ENCODE measurements around the gene SUN1. TPM values are rescaled to one million over a fixed set of nuclear protein-coding genes. Genes with fewer than 3 reads are reported as not detected.
"Not testable (repeated sequence)": the region's sequence is repeated elsewhere in the genome, so short reads cannot be mapped to it uniquely, and the experiment has no call there.

The SUN1 gene, protein sequence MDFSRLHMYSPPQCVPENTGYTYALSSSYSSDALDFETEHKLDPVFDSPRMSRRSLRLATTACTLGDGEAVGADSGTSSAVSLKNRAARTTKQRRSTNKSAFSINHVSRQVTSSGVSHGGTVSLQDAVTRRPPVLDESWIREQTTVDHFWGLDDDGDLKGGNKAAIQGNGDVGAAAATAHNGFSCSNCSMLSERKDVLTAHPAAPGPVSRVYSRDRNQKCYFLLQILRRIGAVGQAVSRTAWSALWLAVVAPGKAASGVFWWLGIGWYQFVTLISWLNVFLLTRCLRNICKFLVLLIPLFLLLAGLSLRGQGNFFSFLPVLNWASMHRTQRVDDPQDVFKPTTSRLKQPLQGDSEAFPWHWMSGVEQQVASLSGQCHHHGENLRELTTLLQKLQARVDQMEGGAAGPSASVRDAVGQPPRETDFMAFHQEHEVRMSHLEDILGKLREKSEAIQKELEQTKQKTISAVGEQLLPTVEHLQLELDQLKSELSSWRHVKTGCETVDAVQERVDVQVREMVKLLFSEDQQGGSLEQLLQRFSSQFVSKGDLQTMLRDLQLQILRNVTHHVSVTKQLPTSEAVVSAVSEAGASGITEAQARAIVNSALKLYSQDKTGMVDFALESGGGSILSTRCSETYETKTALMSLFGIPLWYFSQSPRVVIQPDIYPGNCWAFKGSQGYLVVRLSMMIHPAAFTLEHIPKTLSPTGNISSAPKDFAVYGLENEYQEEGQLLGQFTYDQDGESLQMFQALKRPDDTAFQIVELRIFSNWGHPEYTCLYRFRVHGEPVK
- total RNA-seq (ENCODE audit: insufficient read depth, low replicate concordance), result 164 TPM

DNA sequence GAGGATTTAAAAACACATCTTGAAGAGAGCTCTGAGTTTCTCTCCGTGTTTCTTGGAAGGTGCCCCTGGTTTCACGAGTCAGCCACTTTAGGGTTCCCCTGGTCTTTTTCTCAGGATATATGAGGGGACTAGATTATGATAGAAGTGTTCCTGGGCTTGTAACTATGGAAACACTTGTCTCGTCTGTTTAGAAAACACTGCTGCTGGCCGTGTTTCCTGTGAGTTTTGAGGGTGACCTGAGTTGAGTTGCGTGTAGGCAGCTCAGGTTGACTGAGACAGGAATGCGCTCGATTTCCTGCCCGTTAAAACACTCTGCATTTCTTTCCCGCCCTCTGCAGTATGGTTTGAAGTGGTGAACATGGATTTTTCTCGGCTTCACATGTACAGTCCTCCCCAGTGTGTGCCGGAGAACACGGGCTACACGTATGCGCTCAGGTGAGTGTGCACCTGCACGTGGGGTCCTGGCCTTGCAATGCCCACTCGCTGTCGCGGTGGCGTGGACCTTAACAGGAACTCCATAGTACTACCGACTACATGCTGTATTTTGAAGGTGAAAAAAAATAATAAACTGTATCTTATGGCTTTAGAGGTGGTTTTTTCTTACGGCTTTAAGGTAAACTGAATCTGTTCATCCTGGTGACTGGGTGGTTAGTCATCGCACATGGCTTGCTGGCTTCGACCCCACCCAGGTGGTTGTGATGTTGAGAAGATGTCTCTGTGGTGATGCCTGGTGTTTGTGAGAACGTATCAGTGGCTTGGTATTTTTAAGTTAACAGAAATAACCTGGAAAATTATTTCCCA lies at the start of gene SUN1:
Gene SUN1 (plus strand): TSS at position 310 of the 801 bp plus-strand sequence. CDS start 49 bp downstream, at position 359.
- peak; percentile 49 for DNase-seq (ENCODE audit: low spot score)

DNA sequence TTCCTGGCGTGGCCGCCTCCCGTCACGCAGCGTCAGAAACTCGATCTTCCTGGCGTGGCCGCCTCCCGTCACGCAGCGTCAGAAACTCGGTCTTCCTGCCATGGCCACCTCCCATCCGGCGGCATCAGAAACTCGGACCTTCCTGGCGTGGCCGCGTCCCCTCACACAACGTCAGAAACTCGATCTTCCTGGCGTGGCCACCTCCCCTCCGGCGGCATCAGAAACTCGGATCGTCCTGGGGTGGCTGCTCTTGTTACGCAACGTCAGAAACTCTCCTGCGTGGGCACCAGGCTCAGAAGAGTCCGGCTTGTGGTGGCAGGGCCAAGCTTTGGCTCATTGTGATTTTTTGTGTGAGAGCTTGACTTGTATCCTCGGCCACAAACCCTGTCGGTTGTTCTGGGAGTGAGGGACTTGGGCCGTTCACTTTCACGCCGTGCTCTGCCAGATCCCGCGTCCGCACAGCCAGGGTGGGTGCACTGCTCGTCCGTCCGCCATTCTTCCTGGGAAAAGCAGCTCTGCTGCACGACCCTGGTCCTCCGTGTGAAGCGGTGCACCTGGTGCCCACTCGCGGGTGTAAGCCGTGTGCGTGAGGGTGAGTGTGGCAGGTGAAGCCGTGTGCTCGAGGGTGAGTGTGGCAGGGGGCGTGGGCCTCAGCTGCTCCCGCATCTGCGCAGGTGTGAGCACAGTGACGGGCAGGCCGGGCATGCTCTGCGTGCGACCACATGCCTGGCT lies 49.4 kb upstream of the SUN1 start:
- no peak for DNase-seq (ENCODE audit: low spot score)

DNA sequence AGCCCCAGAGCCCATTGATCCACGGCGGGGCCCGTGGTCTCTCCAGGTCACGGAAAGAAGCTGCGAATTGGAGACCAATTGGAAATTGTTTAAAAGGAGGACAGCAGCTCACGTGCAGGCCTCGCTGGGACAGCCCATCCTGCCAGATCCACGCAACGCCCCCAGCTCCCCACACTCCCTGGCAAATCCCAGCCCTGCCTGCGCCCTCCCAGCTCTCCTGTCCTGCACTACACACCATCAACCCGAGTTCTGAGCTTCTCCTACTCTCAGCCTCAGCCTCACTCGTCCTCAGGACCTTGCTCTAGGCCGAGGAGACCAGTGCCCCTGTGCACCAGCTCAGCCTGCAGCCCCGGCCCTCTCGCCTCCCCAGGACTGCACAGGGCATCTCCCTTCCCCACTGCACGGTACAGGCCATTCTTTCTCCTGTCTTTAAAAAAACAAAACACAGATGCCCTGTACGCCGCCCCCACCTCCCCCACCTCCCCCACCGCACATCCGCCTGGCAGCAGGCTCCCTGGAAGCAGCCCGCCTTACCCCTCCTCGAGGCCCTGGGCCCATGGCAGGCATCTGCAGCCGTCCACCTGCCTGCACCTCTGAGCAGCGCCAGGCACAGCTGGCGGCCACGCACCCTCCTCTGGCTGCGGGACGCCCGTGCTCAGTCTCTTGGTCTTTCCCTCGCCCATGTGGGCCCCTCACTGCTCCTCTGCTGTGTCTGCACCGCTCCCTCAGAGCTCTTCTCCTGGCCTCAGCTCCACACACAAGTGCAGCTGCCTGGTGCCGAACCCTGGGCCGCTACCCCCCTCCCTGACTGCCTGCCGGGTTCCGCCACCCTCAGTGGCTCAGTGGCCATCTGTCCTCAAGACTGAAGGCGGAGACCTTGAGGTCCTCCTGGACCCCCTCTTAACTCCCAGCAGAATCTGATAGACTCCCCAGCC lies 48.5 kb upstream of the SUN1 start:
- DNase-seq (ENCODE audit: low spot score), result no peak

DNA sequence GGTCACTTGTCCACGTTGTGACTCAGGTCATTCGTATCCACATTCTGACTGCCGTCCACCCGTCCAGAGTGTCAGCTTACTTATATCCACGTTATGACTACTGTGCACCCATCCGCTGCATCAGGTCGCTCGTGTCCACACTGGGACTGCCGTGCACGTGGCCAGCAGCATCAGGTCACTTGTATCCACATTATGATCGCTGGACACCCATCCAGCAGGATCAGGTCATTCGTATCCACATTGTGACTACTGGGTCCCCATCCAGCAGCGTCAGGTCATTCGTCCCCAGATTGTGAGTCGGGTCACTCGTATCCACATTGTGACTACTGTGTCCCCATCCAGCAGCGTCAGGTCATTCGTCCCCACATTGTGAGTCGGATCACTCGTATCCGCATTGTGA lies 47.3 kb upstream of the SUN1 start:
- no peak for DNase-seq (ENCODE audit: low spot score)

DNA sequence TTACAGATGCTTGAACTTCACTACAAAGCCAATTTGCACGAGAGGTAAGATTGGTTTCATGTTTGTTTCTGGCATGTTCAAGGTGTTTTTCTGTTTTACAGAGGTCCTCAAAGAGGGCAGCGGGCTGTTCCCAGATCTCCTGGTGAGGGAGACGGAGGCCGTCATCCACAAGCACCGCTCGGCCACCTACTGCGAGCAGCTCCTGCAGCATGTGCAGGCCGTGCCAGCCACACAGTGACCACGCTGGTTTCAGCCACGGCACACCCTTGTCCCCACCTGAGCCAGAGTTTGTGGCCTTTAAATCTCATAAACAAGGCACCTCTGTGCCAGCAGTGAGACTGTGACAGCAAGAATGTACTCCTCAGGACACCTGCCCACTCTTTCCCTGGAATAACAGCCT lies 46.9 kb upstream of the SUN1 start:
- DNase-seq (ENCODE audit: low spot score), result no peak

DNA sequence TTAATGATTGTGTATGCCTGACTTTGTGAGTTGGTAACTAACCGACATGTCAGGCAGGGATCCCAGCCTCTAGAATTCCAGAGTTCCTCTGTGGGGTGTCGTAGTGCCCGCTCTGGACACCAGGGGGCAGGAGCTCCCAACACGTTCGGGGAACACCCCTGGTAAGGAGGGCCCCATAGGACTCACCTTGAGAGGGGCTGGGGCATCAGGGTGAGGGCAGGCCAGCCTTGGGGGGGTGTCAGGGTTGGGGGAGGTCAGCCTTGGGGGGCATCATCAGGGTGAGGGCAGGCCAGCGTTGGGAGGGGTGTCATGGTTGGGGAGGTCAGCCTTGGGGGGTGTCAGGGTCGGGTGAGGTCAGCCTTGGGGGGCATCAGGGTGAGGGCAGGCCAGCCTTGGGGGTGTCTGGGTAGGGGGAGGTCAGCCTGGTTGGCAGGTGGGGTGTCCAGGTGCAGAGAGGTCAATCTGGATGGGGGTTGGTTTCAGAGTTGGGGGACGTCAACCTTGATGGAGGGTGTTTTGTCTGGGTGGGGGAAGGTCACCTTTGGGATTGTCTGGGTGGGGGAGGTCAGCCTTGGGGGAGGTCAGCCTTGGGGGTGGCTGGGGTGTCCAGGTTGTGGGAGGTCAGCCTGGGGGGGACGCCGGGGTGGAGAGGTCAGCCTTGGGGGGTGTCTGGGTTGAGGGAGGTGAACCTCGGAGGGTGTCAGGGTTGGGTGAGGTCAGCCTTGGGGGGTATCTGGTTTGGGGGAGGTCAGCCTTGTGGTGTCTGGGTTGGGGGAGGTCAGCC lies 45.6 kb upstream of the SUN1 start:
- DNase-seq (ENCODE audit: low spot score), result peak; percentile 64

DNA sequence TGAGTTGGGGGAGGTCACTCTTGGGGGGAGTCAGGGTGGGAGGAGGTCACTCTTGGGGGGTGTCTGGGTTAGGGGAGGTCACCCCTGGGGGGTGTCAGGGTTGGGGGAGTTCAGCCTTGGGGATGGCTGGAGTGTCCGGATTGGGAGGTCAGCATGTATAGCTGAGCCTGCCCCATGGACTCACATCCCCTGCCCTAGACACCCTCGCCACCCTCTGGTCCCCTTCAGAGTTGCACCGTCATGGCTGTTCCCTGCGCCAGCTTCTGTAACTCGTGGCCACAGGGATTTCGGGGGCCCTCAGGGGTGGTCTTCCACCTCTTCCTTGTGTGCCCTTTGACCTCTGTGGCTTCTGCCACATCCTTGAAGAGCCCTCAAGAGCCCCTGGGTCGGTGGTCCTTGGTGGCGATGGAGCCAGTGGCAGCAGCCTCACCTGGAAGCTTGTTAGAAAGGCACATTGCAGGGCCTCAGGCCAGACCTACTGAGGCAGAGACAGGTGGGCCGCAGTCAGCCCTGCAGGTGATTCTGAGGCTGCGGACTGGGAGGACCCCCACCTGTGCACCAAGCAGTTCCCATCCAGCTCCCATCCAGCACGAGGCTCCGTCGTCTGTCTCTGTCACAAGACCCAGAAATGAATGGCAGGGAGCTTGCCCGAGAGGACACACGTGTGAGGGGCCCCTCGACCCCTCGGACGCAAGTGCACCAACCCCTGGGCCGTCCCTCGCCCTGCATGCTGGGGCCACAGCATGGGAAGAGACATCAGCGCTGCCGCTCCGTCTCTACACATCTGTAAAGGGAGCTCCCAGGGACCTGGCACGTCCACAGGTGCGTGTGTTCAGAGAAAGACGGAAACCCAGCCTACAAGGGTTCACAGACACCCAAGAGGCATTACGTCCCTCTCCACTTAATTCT lies 44.7 kb upstream of the SUN1 start:
- DNase-seq (ENCODE audit: low spot score), result no peak

DNA sequence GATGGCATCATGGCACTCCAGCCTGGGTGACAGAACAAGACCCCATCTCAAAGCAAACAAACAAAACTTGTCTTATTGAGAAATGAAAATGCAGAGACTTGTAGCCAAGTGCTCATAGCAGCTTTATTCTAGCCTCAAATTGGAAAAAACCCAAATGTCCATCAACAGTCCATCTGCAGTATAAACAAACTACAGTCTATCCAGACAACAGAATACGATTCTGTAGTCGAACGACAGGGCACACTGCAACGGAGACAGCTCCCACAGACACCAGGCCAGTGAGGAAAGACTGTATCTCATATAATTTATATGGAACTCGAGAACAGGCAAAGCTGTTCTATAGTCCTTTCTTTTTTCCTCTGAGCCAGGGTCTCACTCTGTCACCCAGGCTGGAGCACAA lies 40.8 kb upstream of the SUN1 start:
- no peak for DNase-seq (ENCODE audit: low spot score)

DNA sequence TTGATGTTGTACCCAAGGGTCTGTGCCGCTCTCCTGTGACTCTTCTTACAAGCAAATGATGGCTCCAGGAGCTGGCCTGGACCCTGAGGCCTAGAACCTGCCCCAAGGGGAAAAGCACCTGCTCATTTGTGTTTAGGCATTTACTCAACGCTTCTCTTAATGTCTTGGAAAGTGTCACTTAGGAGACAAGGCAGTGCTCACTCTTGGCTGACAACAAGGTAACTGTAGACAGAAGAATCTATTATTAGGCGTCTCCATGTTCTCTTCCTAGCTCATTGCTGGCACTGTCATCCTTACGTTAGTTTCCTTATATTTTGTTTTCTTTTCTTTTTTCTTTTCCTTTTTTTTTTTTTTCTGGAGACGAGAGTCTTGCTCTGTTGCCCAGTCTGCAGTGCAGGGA lies 38.1 kb upstream of the SUN1 start:
- DNase-seq (ENCODE audit: low spot score), result no peak

DNA sequence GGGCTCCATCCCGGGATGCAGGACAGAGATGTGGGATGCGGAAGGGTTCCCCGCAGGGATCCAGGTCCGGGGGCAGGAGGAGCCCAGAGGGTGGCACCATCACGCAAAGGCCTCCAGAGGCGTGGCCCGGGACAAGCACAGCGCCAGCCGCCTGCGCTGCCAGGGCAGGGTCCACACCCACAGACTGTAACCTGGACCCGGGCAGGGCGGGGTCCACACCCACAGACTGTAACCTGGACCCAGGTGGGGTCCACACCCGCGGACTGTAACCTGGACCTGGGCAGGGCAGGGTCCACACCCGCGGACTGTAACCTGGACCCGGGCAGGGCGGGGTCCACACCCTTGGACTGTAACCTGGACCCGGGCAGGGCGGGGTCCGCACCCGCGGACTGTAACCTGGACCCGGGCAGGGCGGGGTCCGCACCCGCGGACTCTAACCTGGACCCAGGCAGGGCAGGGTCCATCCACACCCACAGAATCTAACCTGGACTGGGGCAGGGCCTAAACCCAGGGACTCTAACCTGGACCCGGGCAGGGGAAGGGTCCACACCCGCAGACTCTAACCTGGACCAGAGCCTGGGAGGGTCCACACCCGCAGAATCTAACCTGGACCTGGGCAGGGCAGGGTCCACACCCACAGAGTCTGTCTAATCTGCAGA lies 37.5 kb upstream of the SUN1 start:
- no peak for DNase-seq (ENCODE audit: low spot score)

DNA sequence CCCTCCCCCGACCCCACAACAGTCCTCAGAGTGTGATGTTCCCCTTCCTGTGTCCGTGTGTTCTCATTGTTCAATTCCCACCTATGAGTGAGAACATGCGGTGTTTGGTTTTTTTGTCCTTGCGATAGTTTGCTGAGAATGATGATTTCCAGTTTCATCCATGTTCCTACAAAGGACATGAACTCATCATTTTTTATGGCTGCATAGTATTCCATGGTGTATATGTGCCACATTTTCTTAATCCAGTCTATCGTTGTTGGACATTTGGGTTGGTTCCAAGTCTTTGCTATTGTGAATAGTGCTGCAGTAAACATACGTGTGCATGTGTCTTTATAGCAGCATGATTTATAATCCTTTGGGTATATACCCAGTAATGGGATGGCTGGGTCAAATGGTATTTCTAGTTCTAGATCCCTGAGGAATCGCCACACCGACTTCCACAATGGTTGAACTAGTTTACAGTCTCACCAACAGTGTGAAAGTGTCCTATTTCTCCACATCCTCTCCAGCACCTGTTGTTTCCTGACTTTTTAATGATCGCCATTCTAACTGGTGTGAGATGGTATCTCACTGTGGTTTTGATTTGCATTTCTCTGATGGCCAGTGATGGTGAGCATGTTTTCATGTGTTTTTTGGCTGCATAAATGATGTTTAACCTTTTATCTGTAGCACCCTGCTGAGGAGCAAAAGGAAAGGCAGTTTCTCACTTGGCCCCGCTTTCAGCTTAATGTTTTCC lies 35.7 kb upstream of the SUN1 start:
- DNase-seq (ENCODE audit: low spot score), result not testable (repeated sequence)

DNA sequence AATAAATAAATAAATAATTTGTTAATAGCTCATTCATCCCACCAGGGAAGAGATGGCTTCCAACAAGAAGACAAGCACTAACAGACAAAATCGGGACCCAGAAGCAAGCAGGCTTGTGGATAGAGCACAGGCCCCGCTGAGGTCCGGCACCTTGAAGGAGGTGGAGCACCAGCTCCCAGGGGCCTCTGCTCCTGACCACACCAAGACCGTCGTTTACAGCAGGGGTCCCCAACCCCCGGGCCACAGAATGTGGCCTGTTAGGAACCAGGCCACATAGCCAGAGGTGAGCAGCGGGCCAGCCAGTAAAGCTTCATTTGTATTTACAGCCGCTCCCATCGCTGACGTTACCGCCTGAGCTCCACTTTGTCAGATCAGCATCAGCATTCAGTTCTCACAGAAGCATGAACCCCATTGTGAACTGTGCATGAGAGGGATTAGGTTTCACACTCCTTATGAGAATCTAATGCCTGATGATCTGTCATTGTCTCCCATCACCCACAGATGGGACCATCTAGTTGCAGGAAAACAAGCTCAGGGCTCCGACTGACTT lies 33.3 kb upstream of the SUN1 start:
- DNase-seq (ENCODE audit: low spot score), result no peak

DNA sequence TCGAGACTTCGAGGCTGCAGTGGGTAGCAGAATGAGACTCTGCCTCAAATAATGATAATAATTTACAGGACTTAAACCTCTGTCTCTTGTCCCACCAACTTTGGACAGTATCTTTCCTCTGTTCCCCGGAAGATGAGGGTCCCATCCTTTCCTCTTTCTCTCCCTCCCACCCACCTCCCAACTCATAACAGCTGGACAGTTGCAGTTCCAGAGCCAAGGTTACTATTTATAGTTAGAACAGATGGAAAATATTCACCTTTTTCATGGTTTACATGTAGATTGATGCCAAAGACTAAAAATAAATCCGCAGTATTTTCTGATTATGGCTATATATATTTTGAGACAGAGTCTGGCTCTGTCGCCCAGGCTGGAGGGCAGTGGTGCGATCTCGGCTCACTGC lies 31.6 kb upstream of the SUN1 start:
- DNase-seq (ENCODE audit: low spot score), result no peak

DNA sequence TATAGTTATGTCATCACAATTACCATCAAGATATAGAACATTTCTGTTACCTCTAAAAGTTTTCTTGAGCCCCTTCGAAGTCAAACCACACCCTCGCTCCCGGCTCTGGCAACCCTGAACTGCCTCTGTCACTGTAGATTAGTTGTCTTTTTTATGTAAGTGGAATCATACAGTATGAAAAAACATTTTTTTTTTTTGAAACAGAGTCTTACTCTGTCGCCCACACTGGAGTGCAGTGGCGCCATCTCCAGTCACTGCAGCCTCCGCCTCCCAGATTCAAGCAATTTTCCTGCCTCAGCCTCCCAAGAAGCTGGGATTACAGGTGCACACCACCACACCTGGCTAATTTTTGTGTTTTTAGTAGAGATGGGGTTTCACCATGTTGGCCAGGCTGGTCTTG lies 30.9 kb upstream of the SUN1 start:
- DNase-seq (ENCODE audit: low spot score), result not testable (repeated sequence)

DNA sequence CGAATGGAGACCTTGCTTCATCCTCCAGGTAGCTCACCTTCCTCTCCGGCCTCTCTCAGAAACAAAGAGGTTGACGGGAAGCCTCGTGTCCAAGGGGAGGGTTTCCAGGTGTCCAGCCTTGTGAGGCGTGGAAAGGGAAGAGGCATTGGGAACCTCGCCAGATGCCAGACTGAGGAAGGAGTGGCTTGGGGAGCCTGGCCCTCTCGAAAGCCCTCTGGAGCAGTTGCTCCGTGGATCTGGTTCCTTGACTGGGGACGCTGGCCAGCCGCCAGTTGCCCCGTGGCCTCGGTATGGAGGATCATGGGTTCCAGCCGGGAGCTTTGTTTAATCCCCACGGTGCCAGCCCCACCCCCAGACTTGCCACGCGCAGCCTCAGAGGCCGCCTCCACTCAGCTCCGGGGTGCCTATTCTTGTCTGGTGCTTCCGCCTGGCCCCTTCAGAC lies 30.3 kb upstream of the SUN1 start:
- peak; percentile 77 for DNase-seq (ENCODE audit: low spot score)

DNA sequence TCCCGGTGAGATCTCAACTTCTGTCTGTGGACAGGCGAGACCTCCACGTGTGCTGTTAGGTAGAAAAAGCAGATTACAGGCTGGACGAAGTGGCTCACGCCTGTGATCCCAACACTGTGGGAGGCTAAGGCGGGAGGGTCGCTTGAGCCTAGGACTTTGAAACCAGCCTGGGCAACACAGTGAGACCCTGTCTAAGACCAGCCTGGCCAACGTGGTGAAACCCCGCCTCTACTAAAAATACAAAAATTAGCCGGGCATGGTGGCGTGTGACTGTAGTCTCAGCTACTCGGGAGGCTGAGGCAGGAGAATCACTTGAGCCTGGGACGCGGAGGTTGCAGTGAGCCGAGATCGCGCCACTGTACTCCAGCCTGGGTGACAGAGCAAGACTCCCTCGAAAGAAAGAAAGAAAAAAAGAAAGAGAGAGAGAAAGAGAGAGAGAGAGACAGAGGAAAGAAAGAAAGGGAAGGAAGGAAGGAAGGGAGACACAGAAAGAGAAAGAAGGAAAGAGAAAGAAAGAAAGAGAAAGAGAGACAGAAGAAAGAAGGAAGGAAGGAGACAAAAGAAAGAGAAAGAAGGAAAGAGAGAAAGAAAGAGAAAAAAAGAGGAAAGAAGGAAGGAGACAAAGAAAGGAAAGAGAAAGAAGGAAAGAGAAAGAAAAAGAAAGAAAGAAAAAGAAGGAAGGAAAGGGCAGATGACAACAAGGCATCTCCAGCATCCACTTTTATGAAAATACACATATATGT lies 29.6 kb upstream of the SUN1 start:
- DNase-seq (ENCODE audit: low spot score), result no peak
